ENCODE measurements around the gene SPTAN1.

GRCh38 chr9:128540634-128541360, 11.6 kb upstream of the SPTAN1 start:
- no peak for TF ChIP-seq CTCF (IDR thresholded peaks at IDR 0.05)
- TF ChIP-seq POLR2AphosphoS5 (IDR thresholded peaks at IDR 0.05; ENCODE audit: low read depth, low read length): no peak
- no peak for TF ChIP-seq REST (IDR thresholded peaks at IDR 0.05; ENCODE audit: insufficient read depth in 1 of 2, low read depth in 2 of 2, low read length in 1 of 2)
- TF ChIP-seq SIN3A (IDR thresholded peaks at IDR 0.05; ENCODE audit: borderline replicate concordance, insufficient read depth, low read depth, low read length): no peak
- TF ChIP-seq TCF7L2 (IDR thresholded peaks at IDR 0.05; ENCODE audit: low read depth, low read length): no peak
